DMS79 (cell line): ENCODE measurements around the gene NOM1.
"Not testable (repeated sequence)": the region's sequence is repeated elsewhere in the genome, so short reads cannot be mapped to it uniquely, and the experiment has no call there.

Experiments used
- DNase-seq: peaks from one replicate; lab custom pipeline; 2025; lab: John Stamatoyannopoulos, UW

NOM1 gene

GRCh38 chr7:156940421-156941122 lies 8.9 kb upstream of the NOM1 start:
- DNase-seq, result no peak

GRCh38 chr7:156941393-156942182 lies 7.9 kb upstream of the NOM1 start:
- no peak for DNase-seq

GRCh38 chr7:156942708-156943090 lies 6.8 kb upstream of the NOM1 start:
- no peak for DNase-seq

- DNase-seq, result no peak
These were observed 6.1 kb upstream of the NOM1 start for GRCh38 chr7:156943091-156944041.

- DNase-seq, result no peak
These were observed 4.6 kb upstream of the NOM1 start for GRCh38 chr7:156944876-156945275.

- no peak for DNase-seq
These were observed 2.2 kb upstream of the NOM1 start for GRCh38 chr7:156947120-156947843.

GRCh38 chr7:156948361-156948760 lies 1.2 kb upstream of the NOM1 start:
- no peak for DNase-seq

- no peak for DNase-seq
These were observed 908 bp downstream of the NOM1 start for GRCh38 chr7:156950381-156950858.

GRCh38 chr7:156953215-156953614 lies 3.7 kb downstream of the NOM1 start:
- not testable (repeated sequence) for DNase-seq

GRCh38 chr7:156954941-156955340 lies 5.4 kb downstream of the NOM1 start:
- no peak for DNase-seq

- DNase-seq, result no peak
These were observed 7.2 kb downstream of the NOM1 start for GRCh38 chr7:156956727-156957126.

GRCh38 chr7:156962145-156962544 lies 12.6 kb downstream of the NOM1 start:
- no peak for DNase-seq

- no peak for DNase-seq
These were observed 13.4 kb downstream of the NOM1 start for GRCh38 chr7:156962897-156963296.

- DNase-seq, result no peak
These were observed 14.0 kb downstream of the NOM1 start for GRCh38 chr7:156963472-156963871.

GRCh38 chr7:156964971-156965370 lies 15.5 kb downstream of the NOM1 start:
- DNase-seq, result no peak

- DNase-seq, result no peak
These were observed 16.9 kb downstream of the NOM1 start for GRCh38 chr7:156966387-156966786.

- DNase-seq, result no peak
These were observed 18.7 kb downstream of the NOM1 start for GRCh38 chr7:156968183-156968582.

GRCh38 chr7:156969972-156970420 lies 20.5 kb downstream of the NOM1 start:
- DNase-seq, result no peak

GRCh38 chr7:156975620-156976019 lies 26.1 kb downstream of the NOM1 start:
- DNase-seq, result no peak

GRCh38 chr7:156979007-156979606 lies 29.6 kb downstream of the NOM1 start:
- DNase-seq, result no peak

GRCh38 chr7:156979711-156980110 lies 30.2 kb downstream of the NOM1 start:
- DNase-seq, result no peak
